ENCODE data around the gene MYO3A. TPM values are rescaled to one million over a fixed set of nuclear protein-coding genes. Genes with fewer than 3 reads are reported as not detected.

The MYO3A gene
- total and polyA plus RNA-seq, 4 donors, result 0.33 TPM; not detected in 2

- no peaks in the 10 kb centered on the region for H3K36me3 ChIP-seq (ENCODE audit: control insufficient read depth in 4 of 4, insufficient read depth in 3 of 4, low read depth in 1 of 4, low read length in 3 of 4)
- 72% methylated on average over 1 of the region's 1 CpG for WGBS
- no peak overlapping the region for H3K27ac ChIP-seq (ENCODE audit: low read depth in 1 of 2, low read length in 2 of 2)
- H3K4me3 ChIP-seq (ENCODE audit: low read depth in 1 of 3, low read length in 3 of 3), result no peak overlapping the region
- no peaks in the 10 kb centered on the region for H3K4me1 ChIP-seq (ENCODE audit: control insufficient read depth in 4 of 4, insufficient read depth in 4 of 4, low read length in 3 of 4)
- no peak for TF ChIP-seq EGR1 (IDR thresholded peaks at IDR 0.05; ENCODE audit: low read depth in 2 of 2)
- no peak for TF ChIP-seq RAD21 (IDR thresholded peaks at IDR 0.05)
- no peak for TF ChIP-seq SP1 (IDR thresholded peaks at IDR 0.05)
- no peak for TF ChIP-seq RXRA (IDR thresholded peaks at IDR 0.05)
- TF ChIP-seq HNF4A (conservative IDR thresholded peaks at IDR 0.05), result no peak
- H3K9me3 ChIP-seq (ENCODE audit: control insufficient read depth in 4 of 4, low read length in 3 of 4), result peaks cover 0 to 4% (median under 1%) of the 10 kb centered on the region in 4 donors
- no peaks in the 10 kb centered on the region for H3K27me3 ChIP-seq (ENCODE audit: control insufficient read depth in 4 of 4, insufficient read depth in 4 of 4, low read length in 3 of 4)
- H3K9ac ChIP-seq (ENCODE audit: low read depth in 1 of 2, low read length in 2 of 2), result no peak overlapping the region
- DNase-seq (ENCODE audit: low spot score), result no peak
Observed at GRCh38 chr10:25954851-25955250, 20.8 kb downstream of the MYO3A start.

- Histone ChIP-seq H3K36me3 (ENCODE audit: control insufficient read depth in 4 of 4, insufficient read depth in 3 of 4, low read depth in 1 of 4, low read length in 3 of 4) (no peaks in the 10 kb centered on the region), H3K4me3 (ENCODE audit: low read depth in 1 of 3, low read length in 3 of 3) (no peak overlapping the region), H3K27ac (ENCODE audit: low read depth in 1 of 2, low read length in 2 of 2) (no peak overlapping the region), H3K9ac (ENCODE audit: low read depth in 1 of 2, low read length in 2 of 2) (no peak overlapping the region), H3K27me3 (ENCODE audit: control insufficient read depth in 4 of 4, insufficient read depth in 4 of 4, low read length in 3 of 4) (peaks cover 0 to 4% (median 0%) of the 10 kb centered on the region in 4 donors), H3K9me3 (ENCODE audit: control insufficient read depth in 4 of 4, low read length in 3 of 4) (peaks cover 0 to 4% (median under 1%) of the 10 kb centered on the region in 4 donors), H3K4me1 (ENCODE audit: control insufficient read depth in 4 of 4, insufficient read depth in 4 of 4, low read length in 3 of 4) (no peaks in the 10 kb centered on the region)
- 79% methylated on average over 3 of the region's 3 CpGs for WGBS
- DNase-seq (ENCODE audit: low spot score), result no peak
- TF ChIP-seq YY1 (IDR thresholded peaks at IDR 0.05), result no peak
- no peak for TF ChIP-seq RAD21 (IDR thresholded peaks at IDR 0.05)
- TF ChIP-seq GABPA (IDR thresholded peaks at IDR 0.05 in 1 of 2, conservative IDR thresholded peaks at IDR 0.05 in 1 of 2), result no peak
- no peak for TF ChIP-seq REST (IDR thresholded peaks at IDR 0.05)
- no peak for TF ChIP-seq ATF3 (IDR thresholded peaks at IDR 0.05)
- no peak for TF ChIP-seq FOXA2 (IDR thresholded peaks at IDR 0.05)
- TF ChIP-seq FOXA1 (IDR thresholded peaks at IDR 0.05), result no peak
- no peak for TF ChIP-seq TAF1 (conservative IDR thresholded peaks at IDR 0.05)
- TF ChIP-seq EGR1 (IDR thresholded peaks at IDR 0.05; ENCODE audit: low read depth in 2 of 2), result no peak
- TF ChIP-seq SP1 (IDR thresholded peaks at IDR 0.05), result no peak
- TF ChIP-seq HNF4A (conservative IDR thresholded peaks at IDR 0.05), result no peak
- no peak for TF ChIP-seq JUND (IDR thresholded peaks at IDR 0.05)
- TF ChIP-seq RXRA (IDR thresholded peaks at IDR 0.05), result no peak
- TF ChIP-seq HNF4G (IDR thresholded peaks at IDR 0.05), result no peak
- TF ChIP-seq ZBTB33 (IDR thresholded peaks at IDR 0.05), result no peak
- no peak for TF ChIP-seq CTCF (IDR thresholded peaks at IDR 0.05; ENCODE audit: low read depth, low read length, missing input control)
- no peak for TF ChIP-seq MAX (IDR thresholded peaks at IDR 0.05)
- no peak for TF ChIP-seq NR2F2 (IDR thresholded peaks at IDR 0.05)
Observed at GRCh38 chr10:25959540-25960232, 25.7 kb downstream of the MYO3A start.

All from liver (tissue), 9 donors.